ENCODE data around the gene FUBP3.

Gene FUBP3

DNA sequence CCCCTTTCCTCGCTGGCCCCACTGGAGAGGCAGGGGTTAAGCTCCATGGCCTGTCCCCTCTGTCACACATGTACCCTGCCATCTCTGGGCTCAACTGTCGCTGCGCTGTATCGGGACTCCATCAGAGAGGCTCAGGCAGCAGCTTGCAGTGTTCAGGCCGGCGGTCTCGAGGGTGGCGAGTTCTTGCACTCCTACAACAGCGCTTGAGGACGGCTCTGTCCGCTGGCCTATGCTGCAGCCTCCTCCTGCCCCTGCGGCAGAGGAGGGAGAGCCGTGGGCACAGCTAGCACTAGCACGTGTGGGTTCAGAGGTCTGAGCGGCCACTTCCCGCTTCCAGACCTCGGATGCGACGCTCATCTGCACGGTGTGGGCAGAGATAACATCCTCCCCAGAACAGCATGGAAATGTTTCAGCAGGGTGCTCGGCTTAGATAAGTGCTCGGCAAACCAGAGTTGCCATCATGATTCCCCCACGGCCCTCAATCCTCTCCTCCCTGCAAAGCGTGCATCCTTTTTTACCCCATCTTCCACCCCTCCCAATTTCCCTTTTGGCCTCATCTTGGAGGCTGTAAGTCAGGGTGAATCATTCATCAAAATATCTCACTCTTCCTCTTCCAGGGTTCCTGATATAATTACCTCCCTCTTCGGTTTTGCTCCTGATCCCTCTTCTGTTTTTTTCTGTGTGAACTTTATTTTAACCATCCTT is 41.9 kb upstream of the FUBP3 start:
- Histone ChIP-seq H3K4me2 (ENCODE audit: low read depth, low read length, poor library complexity, severe bottlenecking) (no peak overlapping the region), H2AFZ (ENCODE audit: low read depth, low read length, severe bottlenecking) (no peak overlapping the region), H3K9me3 (ENCODE audit: insufficient read depth, low read length) (no peaks in the 10 kb centered on the region), H3K27me3 (ENCODE audit: low read length) (no peaks in the 10 kb centered on the region), H4K20me1 (ENCODE audit: low read depth, low read length) (no peaks in the 10 kb centered on the region), H3K9me2 (replicated peaks; ENCODE audit: insufficient read depth, low read length) (no peaks in the 10 kb centered on the region), H3K9ac (ENCODE audit: low read length) (no peak overlapping the region), H3K27ac (ENCODE audit: low read depth, low read length) (no peak overlapping the region), H3K79me2 (ENCODE audit: insufficient read depth, low read length) (no peaks in the 10 kb centered on the region), H3K4me3 (ENCODE audit: insufficient read depth, low read length, poor library complexity, severe bottlenecking) (no peak overlapping the region), H3F3A (ENCODE audit: insufficient read depth) (no peaks in the 10 kb centered on the region), H3K36me3 (ENCODE audit: low read length) (no peaks in the 10 kb centered on the region)
- TF ChIP-seq EZH2phosphoT487 (conservative IDR thresholded peaks at IDR 0.05; ENCODE audit: low read length): no peak
- TF ChIP-seq, protein P1, sequence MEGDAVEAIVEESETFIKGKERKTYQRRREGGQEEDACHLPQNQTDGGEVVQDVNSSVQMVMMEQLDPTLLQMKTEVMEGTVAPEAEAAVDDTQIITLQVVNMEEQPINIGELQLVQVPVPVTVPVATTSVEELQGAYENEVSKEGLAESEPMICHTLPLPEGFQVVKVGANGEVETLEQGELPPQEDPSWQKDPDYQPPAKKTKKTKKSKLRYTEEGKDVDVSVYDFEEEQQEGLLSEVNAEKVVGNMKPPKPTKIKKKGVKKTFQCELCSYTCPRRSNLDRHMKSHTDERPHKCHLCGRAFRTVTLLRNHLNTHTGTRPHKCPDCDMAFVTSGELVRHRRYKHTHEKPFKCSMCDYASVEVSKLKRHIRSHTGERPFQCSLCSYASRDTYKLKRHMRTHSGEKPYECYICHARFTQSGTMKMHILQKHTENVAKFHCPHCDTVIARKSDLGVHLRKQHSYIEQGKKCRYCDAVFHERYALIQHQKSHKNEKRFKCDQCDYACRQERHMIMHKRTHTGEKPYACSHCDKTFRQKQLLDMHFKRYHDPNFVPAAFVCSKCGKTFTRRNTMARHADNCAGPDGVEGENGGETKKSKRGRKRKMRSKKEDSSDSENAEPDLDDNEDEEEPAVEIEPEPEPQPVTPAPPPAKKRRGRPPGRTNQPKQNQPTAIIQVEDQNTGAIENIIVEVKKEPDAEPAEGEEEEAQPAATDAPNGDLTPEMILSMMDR (IDR thresholded peaks at IDR 0.05; ENCODE audit: insufficient read depth, low read length, poor library complexity, severe bottlenecking): no peak

DNA sequence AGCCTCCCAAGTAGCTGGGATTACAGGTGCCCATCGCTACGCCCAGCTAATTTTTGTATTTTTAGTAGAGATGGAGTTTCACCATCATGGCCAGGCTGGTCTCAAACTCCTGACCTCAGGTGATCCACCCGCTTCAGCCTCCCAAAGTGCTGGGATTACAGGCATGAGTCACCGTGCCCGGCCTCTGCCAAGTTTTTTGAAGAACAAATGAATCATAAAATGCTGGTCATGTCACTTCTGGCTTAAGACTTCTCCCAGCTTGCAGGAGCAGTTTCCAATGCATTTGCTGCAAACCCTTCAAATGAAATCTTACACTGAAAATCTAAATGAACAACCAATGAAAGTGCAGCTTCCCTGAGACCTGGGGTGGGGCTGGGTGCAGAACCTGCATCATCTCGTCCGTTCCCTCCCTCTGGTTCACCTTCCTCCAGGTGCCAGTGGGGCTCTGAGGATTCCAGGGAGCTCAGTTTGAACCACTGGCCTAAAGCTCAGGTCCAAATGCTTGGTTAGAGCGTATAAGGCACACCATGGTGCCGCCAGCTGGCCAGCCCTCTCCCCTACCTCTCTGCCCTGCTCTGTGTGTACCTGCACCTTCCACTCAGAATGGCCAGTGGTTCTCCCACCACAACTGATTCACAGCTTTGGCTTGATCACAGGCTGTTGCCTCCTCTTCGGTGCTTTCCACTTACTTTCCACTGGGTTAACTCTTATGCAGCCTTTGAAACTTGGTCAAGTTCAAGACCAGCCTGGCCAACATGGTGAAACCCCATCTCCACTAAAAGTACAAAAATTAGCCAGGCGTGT is 39.8 kb upstream of the FUBP3 start:
- H3K9ac ChIP-seq (ENCODE audit: low read length): no peak overlapping the region
- H3K27ac ChIP-seq (ENCODE audit: low read depth, low read length): no peak overlapping the region
- no peaks in the 10 kb centered on the region for H4K20me1 ChIP-seq (ENCODE audit: low read depth, low read length)
- no peaks in the 10 kb centered on the region for H3K9me3 ChIP-seq (ENCODE audit: insufficient read depth, low read length)
- no peaks in the 10 kb centered on the region for H3K9me2 ChIP-seq (replicated peaks; ENCODE audit: insufficient read depth, low read length)
- H3K4me3 ChIP-seq (ENCODE audit: insufficient read depth, low read length, poor library complexity, severe bottlenecking): no peak overlapping the region
- no peaks in the 10 kb centered on the region for H3K36me3 ChIP-seq (ENCODE audit: low read length)
- no peaks in the 10 kb centered on the region for H3K27me3 ChIP-seq (ENCODE audit: low read length)
- H3F3A ChIP-seq (ENCODE audit: insufficient read depth): no peaks in the 10 kb centered on the region
- H3K4me2 ChIP-seq (ENCODE audit: low read depth, low read length, poor library complexity, severe bottlenecking): no peak overlapping the region
- H2AFZ ChIP-seq (ENCODE audit: low read depth, low read length, severe bottlenecking): no peak overlapping the region
- no peaks in the 10 kb centered on the region for H3K79me2 ChIP-seq (ENCODE audit: insufficient read depth, low read length)
- TF ChIP-seq, protein P1 (IDR thresholded peaks at IDR 0.05; ENCODE audit: insufficient read depth, low read length, poor library complexity, severe bottlenecking): no peak
- no peak for TF ChIP-seq EZH2phosphoT487 (conservative IDR thresholded peaks at IDR 0.05; ENCODE audit: low read length)

DNA sequence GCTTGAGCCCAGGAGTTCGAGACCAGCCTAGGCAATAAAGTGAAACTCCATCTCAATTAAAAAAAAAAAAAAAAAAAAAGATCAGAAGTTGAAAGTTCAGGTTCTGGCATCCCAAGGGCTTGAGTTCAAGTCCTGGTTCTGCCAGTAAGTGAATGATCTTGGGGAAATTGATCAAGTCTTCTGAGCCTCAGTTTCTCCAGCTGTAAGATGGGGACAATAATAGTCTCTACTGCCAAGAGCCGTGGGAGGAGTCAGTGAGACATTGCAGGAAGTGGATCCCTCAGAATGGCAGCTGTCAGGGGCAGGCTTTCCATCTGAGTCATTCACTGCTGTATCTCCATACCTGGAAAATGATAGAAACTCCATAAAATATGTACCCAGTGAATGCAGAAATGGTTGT is 37.8 kb upstream of the FUBP3 start:
- Histone ChIP-seq H3K9me2 (replicated peaks; ENCODE audit: insufficient read depth, low read length) (no peaks in the 10 kb centered on the region), H3K9me3 (ENCODE audit: insufficient read depth, low read length) (no peaks in the 10 kb centered on the region), H2AFZ (ENCODE audit: low read depth, low read length, severe bottlenecking) (no peak overlapping the region), H3K36me3 (ENCODE audit: low read length) (no peaks in the 10 kb centered on the region), H4K20me1 (ENCODE audit: low read depth, low read length) (no peaks in the 10 kb centered on the region), H3K4me2 (ENCODE audit: low read depth, low read length, poor library complexity, severe bottlenecking) (no peak overlapping the region), H3K27me3 (ENCODE audit: low read length) (no peaks in the 10 kb centered on the region), H3K79me2 (ENCODE audit: insufficient read depth, low read length) (no peaks in the 10 kb centered on the region), H3K9ac (ENCODE audit: low read length) (no peak overlapping the region), H3K4me3 (ENCODE audit: insufficient read depth, low read length, poor library complexity, severe bottlenecking) (no peak overlapping the region), H3K27ac (ENCODE audit: low read depth, low read length) (no peak overlapping the region), H3F3A (ENCODE audit: insufficient read depth) (no peaks in the 10 kb centered on the region)
- TF ChIP-seq, protein P1 (IDR thresholded peaks at IDR 0.05; ENCODE audit: insufficient read depth, low read length, poor library complexity, severe bottlenecking): no peak
- no peak for TF ChIP-seq EZH2phosphoT487 (conservative IDR thresholded peaks at IDR 0.05; ENCODE audit: low read length)

Measured in SU-DHL-6 (cell line).